ENCODE data around the gene CCDC154.

- TF ChIP-seq CTCF (IDR thresholded peaks at IDR 0.05 in 2 of 3, conservative IDR thresholded peaks at IDR 0.05 in 1 of 3; ENCODE audit: insufficient read depth in 2 of 3, low read depth in 1 of 3, low read length in 3 of 3) = no peak
- TF ChIP-seq ZNF274 (IDR thresholded peaks at IDR 0.05; ENCODE audit: borderline replicate concordance, low read depth, low read length) = no peak
- no peak for TF ChIP-seq SPI1 (IDR thresholded peaks at IDR 0.05; ENCODE audit: borderline replicate concordance, low read depth, low read length)
- TF ChIP-seq CHD2 (IDR thresholded peaks at IDR 0.05; ENCODE audit: low read depth, low read length) = no peak
- no peak for TF ChIP-seq PHF8 (IDR thresholded peaks at IDR 0.05; ENCODE audit: borderline replicate concordance, low read length)
- TF ChIP-seq POLR2A (conservative IDR thresholded peaks at IDR 0.05) = no peak
- TF ChIP-seq ZNF398 (CRISPR knock-in tag; IDR thresholded peaks at IDR 0.05) = no peak
- no peak for TF ChIP-seq SMAD1 (IDR thresholded peaks at IDR 0.05; ENCODE audit: low read depth, low read length, partially characterized antibody)
- TF ChIP-seq NCOA4 (IDR thresholded peaks at IDR 0.05; ENCODE audit: partially characterized antibody) = no peak
- TF ChIP-seq ETV6 (IDR thresholded peaks at IDR 0.05; ENCODE audit: borderline replicate concordance in 1 of 2, low read depth in 2 of 2, low read length in 1 of 2) = no peak
- no peak for TF ChIP-seq ETV6 (CRISPR knock-in tag; IDR thresholded peaks at IDR 0.05; ENCODE audit: borderline replicate concordance)
- no peak for TF ChIP-seq MAZ (CRISPR knock-in tag; conservative IDR thresholded peaks at IDR 0.05 in 1 of 2, IDR thresholded peaks at IDR 0.05 in 1 of 2)
Observed at GRCh38 chr16:1477033-1477432, 32.7 kb upstream of the CCDC154 start.
